Prostate gland (tissue), 2 donors: Measurements from ENCODE around the gene RUNX3.

Experiments
- CTCF ChIP-seq, 4 experiments: fragments of 200-600 bp in 2 of 4; fragments of 450-650 bp in 2 of 4; sonication (generic) in 2 of 4; IDR thresholded peaks; 1 replicate in 3 of 4; 2 replicates in 1 of 4; pipeline ENCODE4 v1.5.1; 2016 to 2019; ENCODE audit warnings: antibody characterized with exemption in 4 of 4, mild to moderate bottlenecking in 2 of 4, moderate library complexity in 2 of 4
- POLR2AphosphoS5 ChIP-seq: sonication (generic); formaldehyde crosslinking; IDR thresholded peaks from one replicate; pipeline ENCODE4 v1.6.1; 2017; ENCODE audit warnings: antibody characterized with exemption

DNA sequence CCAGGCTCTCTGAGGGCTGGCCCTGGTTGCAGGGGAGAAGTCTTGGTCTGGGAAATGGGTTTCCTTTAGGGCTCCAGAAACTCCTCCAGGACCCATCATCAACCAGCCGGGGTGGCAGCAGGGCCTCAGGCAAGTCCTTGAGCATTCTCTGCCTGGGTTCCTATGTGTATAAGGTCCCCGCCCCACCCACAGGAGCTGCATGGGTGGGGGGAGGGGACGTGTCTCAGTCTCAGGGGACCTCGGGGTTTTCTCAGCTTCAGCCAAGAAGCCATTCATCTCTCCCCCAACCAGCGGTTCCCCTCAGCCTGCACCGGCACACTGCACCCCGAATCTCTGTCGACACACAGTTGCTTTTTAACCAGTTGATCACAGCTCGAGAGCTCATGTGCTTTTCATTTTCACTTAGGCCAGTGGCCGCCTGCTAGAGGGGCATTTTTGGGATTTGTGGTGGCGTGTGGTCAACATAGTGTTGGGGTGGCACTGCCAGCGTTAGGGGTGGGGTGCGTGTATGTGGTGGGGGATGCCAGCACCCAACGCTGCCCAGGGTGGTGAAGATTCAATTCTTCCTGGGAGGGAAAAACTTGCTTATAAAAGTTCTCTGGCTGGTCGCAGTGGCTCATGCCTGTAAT is 6.5 kb downstream of the RUNX3 start:
- TF ChIP-seq CTCF (IDR thresholded peaks at IDR 0.05) (no peak), POLR2AphosphoS5 (no peak)
